ENCODE data around the gene ALG5.

- TF ChIP-seq POLR2A (IDR thresholded peaks at IDR 0.05) (no peak), CTCF (IDR thresholded peaks at IDR 0.05) (no peak), POLR2AphosphoS5 (IDR thresholded peaks at IDR 0.05) (no peak), EP300 (IDR thresholded peaks at IDR 0.05; ENCODE audit: low read depth) (no peak)
Measured at GRCh38 chr13:37037241-37037640, 38.1 kb upstream of the ALG5 start.

Measured in transverse colon (tissue), 4 donors.